Activated CD4-positive, alpha-beta T cell treated with anti-CD3 and anti-CD28 coated beads, Interleukin-10, Interleukin-2, amounts not matched to agents 100 ng/mL and 50 ng/mL, durations not matched to agents 16 hours and 8 hours (primary cell): ENCODE data around the gene PLLP.

Experiments
- DNase-seq: peaks from one replicate; pipeline ENCODE4 v3.0.0-alpha.2; 2020

The PLLP gene

DNA sequence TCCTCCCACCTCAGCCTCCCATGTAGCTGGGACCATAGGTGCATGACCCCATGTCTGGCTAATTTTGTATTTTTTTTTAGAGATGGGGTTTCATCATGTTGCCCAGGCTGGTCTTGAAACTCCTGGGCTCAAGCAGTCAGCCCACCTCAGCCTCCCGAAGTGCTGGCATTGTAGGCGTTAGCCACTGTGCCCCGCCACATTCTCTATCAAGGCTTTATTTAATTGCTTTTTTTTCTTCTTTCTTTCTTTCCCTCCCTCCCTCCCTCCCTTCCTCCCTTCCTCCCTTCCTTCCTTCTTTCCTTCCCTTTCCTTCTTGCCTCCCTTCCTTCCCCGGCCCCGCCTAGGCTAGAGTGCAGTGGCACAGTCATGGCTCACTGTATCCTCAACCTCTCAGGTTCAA, 74.7 kb downstream of the PLLP start:
- no peak for DNase-seq

DNA sequence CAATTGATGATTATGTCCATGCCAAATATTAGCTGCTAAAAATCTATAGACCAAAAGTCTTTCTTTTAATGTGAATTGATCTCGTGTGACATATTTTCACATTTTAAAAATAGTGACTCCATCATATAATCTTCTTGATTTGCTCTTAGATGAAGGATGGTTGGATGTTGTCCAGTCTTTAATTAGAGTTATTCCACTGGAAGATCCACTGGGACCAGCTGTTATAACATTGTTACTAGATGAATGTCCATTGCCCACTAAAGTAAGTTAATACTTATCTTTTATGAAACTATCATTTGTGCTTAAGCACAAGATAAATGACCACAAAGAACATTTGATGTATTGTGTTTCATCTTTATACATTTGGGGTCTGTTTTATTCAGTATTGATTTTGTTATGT, 75.5 kb downstream of the PLLP start:
- DNase-seq, result no peak
